GM21360 (cell line): ENCODE measurements around the gene ATPAF2.
A peak's percentile ranks its signal among the peaks of the same experiment; 100 is the strongest.

Experiments
- ATAC-seq: cut with Tn5 transposase; IDR thresholded peaks from one replicate; pipeline ENCODE4 v1.9.1; 2021; ENCODE audit warnings: mild to moderate bottlenecking, moderate library complexity; ENCODE audit not compliant: unreplicated experiment

The ATPAF2 gene

GRCh38 chr17:17987901-17988300 is 51.1 kb downstream of the ATPAF2 start:
- no peak for ATAC-seq

DNA sequence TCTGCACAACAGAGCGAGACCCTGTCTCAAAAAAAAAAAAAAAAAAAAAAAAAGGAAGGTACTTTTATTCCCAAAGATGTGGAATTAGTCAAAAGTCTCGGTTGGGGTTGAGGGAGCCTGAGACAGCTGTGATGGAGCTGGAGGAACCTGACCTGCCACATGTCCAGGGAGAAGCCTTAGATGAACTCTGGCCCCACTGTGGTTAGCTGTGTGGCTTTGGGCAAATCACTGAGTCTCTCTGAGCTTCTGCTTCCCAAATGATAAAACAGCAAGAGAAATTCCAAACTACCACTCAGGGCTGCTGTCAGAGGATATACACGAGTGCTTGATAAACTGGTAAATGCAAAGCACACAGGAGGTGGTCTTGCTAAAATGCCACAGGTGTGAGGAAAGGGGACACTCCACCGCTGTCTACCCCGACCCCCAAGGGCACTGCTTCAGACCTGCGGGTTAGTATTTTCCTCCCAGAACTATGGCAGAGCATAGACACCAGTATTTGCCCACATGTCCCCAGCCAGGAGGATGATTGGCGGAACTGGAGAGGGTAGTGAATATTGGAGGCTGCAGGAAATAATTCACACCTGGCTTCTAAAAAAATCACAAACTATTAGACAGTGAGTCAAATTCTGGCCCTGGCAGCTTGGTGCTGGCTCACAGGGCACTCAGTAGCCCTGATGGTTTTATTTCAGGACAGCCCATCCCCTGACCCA is 51.6 kb downstream of the ATPAF2 start:
- ATAC-seq = no peak

GRCh38 chr17:17985555-17985954 is 53.4 kb downstream of the ATPAF2 start:
- no peak for ATAC-seq

- ATAC-seq = no peak
Observed at GRCh38 chr17:17985153-17985552, 53.8 kb downstream of the ATPAF2 start.

GRCh38 chr17:17983776-17984175 is 55.2 kb downstream of the ATPAF2 start:
- no peak for ATAC-seq

GRCh38 chr17:17983376-17983775 is 55.6 kb downstream of the ATPAF2 start:
- ATAC-seq = no peak

DNA sequence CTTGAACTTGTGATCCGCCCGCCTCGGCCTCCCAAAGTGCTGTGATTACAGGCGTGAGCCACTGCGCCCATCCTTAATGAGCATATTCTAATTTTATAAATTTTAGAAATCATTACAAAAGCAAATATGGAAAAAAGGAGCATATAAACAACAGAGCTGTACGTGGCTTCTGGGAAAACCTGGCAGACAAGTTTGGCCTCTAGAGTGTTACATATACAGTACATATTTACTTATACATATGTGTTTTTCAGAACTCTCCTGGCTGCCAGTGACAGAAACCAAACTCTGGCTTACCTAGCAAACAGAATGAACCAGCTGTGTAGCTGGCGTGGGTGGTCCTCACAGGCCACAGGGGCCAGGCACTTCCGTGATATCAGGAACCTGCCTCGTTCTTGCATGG is 56.2 kb downstream of the ATPAF2 start:
- ATAC-seq = no peak

GRCh38 chr17:17981330-17981729 is 57.6 kb downstream of the ATPAF2 start:
- ATAC-seq = no peak

DNA sequence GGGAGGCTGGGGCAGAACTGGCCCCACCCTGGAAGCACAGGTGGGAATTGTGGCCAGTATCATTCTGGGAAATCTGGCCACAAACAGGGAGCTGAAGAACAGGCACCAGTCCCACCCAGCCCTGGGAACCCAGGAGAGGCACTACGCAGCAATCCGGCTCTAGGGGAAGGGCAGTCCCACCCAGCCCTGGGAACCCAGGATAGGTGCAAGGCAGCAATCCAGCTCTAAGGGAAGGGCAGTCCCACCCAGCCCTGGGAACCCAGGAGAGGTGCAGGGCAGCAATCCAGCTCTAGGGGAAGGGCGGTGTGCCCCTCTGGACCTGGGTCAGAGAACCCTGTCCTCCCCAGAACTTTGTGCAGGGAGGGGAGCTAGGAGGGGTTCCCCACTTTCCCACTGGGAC is 59.2 kb downstream of the ATPAF2 start:
- ATAC-seq = no peak

GRCh38 chr17:17978481-17979424 is 60.2 kb downstream of the ATPAF2 start:
- no peak for ATAC-seq

- no peak for ATAC-seq
Observed at GRCh38 chr17:17976931-17977570, 61.9 kb downstream of the ATPAF2 start.

DNA sequence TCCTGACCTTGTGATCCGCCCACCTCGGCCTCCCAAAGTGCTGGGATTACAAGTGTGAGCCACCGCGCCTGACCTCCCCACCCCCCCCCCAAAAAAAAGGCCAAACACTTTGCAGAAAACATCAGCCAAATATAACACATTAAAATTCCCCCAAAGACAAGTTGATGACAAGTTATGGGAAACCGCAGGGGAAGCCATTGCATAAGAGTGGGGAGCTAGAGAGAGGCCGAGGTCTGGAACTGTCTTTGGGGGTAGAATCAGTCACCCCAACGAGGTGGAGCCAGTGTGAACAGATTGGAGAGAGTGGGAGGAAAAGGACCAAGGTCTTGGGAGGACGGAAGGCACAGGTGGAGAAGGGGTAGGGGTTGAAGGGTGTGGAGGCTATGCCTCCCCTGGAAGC is 63.5 kb downstream of the ATPAF2 start:
- ATAC-seq = no peak

GRCh38 chr17:17972952-17973254 is 66.1 kb downstream of the ATPAF2 start:
- ATAC-seq = no peak

DNA sequence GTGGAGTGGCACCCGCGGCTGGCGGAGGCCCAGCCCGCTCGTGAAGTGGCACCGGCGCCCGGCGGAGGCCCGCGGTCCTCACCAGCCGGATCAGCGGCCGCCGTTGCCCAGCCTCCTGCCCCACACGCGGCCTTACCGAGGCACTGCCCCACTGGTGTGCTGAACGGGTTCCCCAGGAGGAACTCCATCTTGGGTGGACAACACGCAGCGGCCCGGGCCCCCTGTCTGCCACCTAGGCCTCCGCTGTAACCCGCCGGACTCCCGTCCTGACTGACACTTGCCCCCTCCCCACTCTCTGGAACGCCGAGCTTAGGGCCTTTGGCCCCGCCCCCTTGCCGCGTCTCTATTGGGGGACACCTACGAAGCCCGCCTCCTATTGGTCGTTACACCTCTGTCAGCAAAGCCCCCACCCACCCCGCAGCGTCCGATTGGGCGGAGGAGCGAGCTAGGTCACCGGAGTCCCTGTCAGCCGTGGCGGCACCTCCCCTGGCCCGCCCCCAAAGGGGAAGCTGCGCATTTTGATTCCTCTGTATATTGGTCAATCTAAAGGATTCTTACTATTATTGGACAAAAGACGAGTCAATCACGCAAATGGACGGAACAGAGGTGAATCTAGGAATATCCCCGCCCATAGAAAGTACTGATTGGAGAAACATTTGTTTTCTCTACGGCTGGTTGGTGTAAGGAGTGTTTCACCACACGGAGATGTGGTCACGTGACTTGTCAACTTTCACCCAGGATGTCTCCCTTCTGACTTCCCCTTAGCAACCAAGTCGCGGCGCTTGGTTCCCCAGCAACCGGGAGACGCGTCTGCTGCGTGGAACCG is 66.6 kb downstream of the ATPAF2 start, which contains the start of the genes DRC3 and TOM1L2:
TSS of gene DRC3 (plus strand) at position 737 of the 826 bp plus-strand sequence. CDS start 4,737 bp downstream, outside the sequence.
TSS of gene TOM1L2 (minus strand) at position 275 of the 826 bp plus-strand sequence. CDS start at position 188, 87 bp downstream.
- ATAC-seq = peak; percentile 88

DNA sequence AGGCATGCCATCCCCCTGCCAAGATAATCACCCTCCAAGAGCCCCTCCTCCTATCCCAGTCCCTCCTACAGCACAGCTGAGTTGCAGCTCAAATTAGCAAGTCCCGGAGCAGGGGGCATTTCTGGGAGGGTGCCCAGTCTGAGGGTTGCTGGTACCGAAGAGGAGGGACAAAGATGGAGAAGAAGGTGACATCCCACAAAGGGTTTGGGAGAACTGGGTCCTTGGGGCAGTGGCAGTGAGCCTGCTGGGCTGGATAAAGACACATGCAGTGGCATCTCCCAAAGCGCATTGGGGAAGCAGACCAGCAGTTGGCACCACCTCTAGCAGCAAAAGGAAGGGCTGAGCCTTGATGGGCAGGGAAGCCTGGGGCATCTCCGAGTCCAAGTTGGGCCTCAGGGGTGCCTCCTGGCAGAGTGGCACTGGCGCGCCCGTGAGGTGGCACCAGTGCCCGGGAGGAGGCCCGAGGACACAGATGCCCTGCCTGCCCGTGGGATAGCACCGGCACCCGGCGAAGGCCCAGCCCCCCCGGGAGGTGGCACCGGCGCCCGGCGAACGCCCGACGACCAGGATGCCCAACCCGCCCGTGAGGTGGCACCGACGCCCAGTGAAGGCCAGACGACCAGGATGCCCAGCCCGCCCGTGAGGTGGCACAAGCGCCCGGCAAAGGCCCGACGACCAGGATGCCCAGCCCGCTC is 67.4 kb downstream of the ATPAF2 start:
- no peak for ATAC-seq

DNA sequence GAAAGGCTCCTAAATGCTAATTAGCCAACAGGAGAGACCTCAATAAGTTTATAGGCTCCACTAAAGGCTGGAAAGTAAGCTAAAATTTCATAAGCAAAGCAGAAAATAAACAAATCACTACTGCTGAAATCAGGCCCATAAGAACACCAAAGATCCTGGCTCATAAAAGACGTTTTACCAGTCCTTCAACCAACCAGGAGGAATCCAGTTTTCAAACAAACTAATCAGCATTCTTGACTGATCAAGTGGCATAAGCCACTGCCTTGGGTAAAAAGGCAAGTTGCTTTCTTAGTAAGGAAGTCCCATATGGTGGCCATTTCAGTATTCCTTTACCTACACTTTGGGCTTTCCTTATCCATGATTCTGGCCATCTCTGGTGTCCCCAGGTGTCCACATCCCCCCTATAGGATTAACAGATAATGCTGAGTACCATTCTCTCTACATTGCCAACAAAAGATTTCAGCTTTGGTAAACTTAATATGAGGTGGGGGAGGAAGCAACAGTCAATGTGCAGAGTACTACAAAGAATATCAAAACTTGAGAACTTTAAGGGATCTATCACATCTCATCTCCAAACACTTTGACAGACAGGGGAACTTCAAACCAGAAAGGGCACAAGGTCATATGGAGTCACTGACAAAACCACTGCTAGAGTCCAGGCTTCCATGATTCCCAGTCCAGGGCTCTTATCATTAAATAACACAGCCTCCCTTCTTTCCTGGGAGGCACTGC is 68.1 kb downstream of the ATPAF2 start:
- no peak for ATAC-seq
